ENCODE data around the gene LAG3. TPM values are rescaled to one million over a fixed set of nuclear protein-coding genes. Genes with fewer than 3 reads are reported as not detected.

LAG3 gene
- total RNA-seq, 1 experiment from 2014 or later = 2.6 TPM

- TF ChIP-seq, protein P1, sequence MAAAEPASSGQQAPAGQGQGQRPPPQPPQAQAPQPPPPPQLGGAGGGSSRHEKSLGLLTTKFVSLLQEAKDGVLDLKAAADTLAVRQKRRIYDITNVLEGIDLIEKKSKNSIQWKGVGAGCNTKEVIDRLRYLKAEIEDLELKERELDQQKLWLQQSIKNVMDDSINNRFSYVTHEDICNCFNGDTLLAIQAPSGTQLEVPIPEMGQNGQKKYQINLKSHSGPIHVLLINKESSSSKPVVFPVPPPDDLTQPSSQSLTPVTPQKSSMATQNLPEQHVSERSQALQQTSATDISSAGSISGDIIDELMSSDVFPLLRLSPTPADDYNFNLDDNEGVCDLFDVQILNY (CRISPR knock-in tag; IDR thresholded peaks at IDR 0.05) = no peak
- TF ChIP-seq, protein P2, sequence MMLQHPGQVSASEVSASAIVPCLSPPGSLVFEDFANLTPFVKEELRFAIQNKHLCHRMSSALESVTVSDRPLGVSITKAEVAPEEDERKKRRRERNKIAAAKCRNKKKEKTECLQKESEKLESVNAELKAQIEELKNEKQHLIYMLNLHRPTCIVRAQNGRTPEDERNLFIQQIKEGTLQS (CRISPR knock-in tag; conservative IDR thresholded peaks at IDR 0.05) = no peak
- TF ChIP-seq ZNF138 (CRISPR knock-in tag; conservative IDR thresholded peaks at IDR 0.05) = no peak
- TF ChIP-seq ZNF416 (CRISPR knock-in tag; IDR thresholded peaks at IDR 0.05) = no peak
- TF ChIP-seq CDX4 (CRISPR knock-in tag; IDR thresholded peaks at IDR 0.05; ENCODE audit: borderline replicate concordance) = no peak
- no peak for TF ChIP-seq SMAD4 (CRISPR knock-in tag; IDR thresholded peaks at IDR 0.05)
- no peak for TF ChIP-seq ZNF317 (CRISPR knock-in tag; IDR thresholded peaks at IDR 0.05; ENCODE audit: borderline replicate concordance, low read depth)
- TF ChIP-seq, protein P3, sequence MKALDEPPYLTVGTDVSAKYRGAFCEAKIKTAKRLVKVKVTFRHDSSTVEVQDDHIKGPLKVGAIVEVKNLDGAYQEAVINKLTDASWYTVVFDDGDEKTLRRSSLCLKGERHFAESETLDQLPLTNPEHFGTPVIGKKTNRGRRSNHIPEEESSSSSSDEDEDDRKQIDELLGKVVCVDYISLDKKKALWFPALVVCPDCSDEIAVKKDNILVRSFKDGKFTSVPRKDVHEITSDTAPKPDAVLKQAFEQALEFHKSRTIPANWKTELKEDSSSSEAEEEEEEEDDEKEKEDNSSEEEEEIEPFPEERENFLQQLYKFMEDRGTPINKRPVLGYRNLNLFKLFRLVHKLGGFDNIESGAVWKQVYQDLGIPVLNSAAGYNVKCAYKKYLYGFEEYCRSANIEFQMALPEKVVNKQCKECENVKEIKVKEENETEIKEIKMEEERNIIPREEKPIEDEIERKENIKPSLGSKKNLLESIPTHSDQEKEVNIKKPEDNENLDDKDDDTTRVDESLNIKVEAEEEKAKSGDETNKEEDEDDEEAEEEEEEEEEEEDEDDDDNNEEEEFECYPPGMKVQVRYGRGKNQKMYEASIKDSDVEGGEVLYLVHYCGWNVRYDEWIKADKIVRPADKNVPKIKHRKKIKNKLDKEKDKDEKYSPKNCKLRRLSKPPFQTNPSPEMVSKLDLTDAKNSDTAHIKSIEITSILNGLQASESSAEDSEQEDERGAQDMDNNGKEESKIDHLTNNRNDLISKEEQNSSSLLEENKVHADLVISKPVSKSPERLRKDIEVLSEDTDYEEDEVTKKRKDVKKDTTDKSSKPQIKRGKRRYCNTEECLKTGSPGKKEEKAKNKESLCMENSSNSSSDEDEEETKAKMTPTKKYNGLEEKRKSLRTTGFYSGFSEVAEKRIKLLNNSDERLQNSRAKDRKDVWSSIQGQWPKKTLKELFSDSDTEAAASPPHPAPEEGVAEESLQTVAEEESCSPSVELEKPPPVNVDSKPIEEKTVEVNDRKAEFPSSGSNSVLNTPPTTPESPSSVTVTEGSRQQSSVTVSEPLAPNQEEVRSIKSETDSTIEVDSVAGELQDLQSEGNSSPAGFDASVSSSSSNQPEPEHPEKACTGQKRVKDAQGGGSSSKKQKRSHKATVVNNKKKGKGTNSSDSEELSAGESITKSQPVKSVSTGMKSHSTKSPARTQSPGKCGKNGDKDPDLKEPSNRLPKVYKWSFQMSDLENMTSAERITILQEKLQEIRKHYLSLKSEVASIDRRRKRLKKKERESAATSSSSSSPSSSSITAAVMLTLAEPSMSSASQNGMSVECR (CRISPR knock-in tag; IDR thresholded peaks at IDR 0.05; ENCODE audit: borderline replicate concordance) = no peak
Measured at GRCh38 chr12:6745741-6746525, 26.4 kb upstream of the LAG3 start (continued).

GRCh38 chr12:6747216-6747615, 25.1 kb upstream of the LAG3 start:
- DNase-seq (ENCODE audit: low spot score) = no peak
- H3K36me3 Mint-ChIP-seq = peaks cover 53% of the 10 kb centered on the region
- H3K9me3 Mint-ChIP-seq = no peaks in the 10 kb centered on the region
- no peak overlapping the region for H3K4me3 Mint-ChIP-seq
- CTCF ChIA-PET = no interaction called here
- H3K27ac Mint-ChIP-seq = no peak overlapping the region
- H3K4me1 Mint-ChIP-seq = peaks cover 5% of the 10 kb centered on the region
- no peak for ATAC-seq
- H3K27me3 Mint-ChIP-seq (ENCODE audit: low read depth) = no peaks in the 10 kb centered on the region
- POLR2A ChIA-PET = no interaction called here
- TF ChIP-seq, protein P4, sequence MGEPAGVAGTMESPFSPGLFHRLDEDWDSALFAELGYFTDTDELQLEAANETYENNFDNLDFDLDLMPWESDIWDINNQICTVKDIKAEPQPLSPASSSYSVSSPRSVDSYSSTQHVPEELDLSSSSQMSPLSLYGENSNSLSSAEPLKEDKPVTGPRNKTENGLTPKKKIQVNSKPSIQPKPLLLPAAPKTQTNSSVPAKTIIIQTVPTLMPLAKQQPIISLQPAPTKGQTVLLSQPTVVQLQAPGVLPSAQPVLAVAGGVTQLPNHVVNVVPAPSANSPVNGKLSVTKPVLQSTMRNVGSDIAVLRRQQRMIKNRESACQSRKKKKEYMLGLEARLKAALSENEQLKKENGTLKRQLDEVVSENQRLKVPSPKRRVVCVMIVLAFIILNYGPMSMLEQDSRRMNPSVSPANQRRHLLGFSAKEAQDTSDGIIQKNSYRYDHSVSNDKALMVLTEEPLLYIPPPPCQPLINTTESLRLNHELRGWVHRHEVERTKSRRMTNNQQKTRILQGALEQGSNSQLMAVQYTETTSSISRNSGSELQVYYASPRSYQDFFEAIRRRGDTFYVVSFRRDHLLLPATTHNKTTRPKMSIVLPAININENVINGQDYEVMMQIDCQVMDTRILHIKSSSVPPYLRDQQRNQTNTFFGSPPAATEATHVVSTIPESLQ (CRISPR knock-in tag; IDR thresholded peaks at IDR 0.05) = no peak
- TF ChIP-seq CTCF (IDR thresholded peaks at IDR 0.05) (no peak), ZNF396 (CRISPR knock-in tag; IDR thresholded peaks at IDR 0.05; ENCODE audit: borderline replicate concordance) (no peak), ZNF425 (CRISPR knock-in tag; conservative IDR thresholded peaks at IDR 0.05) (no peak), PRRX2 (CRISPR knock-in tag; IDR thresholded peaks at IDR 0.05) (no peak), SMAD4 (CRISPR knock-in tag; IDR thresholded peaks at IDR 0.05) (no peak), NR2C2 (CRISPR knock-in tag; IDR thresholded peaks at IDR 0.05) (no peak), NR3C1 (CRISPR knock-in tag; conservative IDR thresholded peaks at IDR 0.05; ENCODE audit: low read depth) (no peak), USF2 (CRISPR knock-in tag; IDR thresholded peaks at IDR 0.05) (no peak), ATF1 (CRISPR knock-in tag; IDR thresholded peaks at IDR 0.05) (no peak)
- TF ChIP-seq, protein P5, sequence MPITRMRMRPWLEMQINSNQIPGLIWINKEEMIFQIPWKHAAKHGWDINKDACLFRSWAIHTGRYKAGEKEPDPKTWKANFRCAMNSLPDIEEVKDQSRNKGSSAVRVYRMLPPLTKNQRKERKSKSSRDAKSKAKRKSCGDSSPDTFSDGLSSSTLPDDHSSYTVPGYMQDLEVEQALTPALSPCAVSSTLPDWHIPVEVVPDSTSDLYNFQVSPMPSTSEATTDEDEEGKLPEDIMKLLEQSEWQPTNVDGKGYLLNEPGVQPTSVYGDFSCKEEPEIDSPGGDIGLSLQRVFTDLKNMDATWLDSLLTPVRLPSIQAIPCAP (CRISPR knock-in tag; IDR thresholded peaks at IDR 0.05) = no peak
